ENCODE data around the gene SDK1. TPM values are rescaled to one million over a fixed set of nuclear protein-coding genes. Genes with fewer than 3 reads are reported as not detected.

SDK1 gene
- total and polyA plus RNA-seq, 4 donors = 0.12 to 0.47 (median 0.36) TPM

DNA sequence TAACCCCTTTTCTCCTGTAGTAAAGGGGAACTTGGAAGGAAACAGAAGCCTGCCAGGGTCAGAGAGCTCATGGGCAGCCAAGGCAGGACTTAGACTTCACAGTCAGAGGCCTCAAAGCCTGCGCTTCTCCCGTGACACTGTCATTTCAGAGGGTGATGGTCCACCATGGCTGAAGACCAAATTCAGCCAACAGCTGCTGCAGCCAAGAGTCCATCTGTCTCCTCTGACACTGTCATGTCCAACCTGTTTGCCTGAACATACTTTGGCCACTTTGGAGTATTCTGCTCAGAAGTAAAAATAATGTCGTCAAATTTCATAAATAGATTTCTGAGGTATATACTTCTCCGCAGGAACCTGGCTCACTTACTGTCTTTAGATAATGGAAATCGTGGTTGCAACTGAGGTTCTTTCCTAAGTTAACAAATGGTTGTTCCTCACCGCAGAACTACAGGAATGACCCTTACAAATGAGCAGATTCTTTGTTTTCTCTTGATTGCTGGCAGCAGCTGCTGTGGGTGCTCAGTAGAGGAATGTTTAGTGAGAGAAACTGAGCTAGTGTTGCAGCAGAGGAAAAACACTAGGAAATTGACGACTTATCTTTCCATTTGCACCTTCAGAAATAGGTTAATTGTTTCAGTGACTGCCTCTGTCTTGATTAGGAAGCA, 626.5 kb downstream of the SDK1 start (continued):
- TF ChIP-seq, protein P1, sequence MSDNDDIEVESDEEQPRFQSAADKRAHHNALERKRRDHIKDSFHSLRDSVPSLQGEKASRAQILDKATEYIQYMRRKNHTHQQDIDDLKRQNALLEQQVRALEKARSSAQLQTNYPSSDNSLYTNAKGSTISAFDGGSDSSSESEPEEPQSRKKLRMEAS (IDR thresholded peaks at IDR 0.05) = no peak
- TF ChIP-seq HNF4G (IDR thresholded peaks at IDR 0.05) (no peak), HNF4A (conservative IDR thresholded peaks at IDR 0.05) (no peak), TAF1 (conservative IDR thresholded peaks at IDR 0.05) (no peak), SP1 (IDR thresholded peaks at IDR 0.05) (no peak), RXRA (IDR thresholded peaks at IDR 0.05) (no peak), FOXA1 (IDR thresholded peaks at IDR 0.05) (no peak)
- TF ChIP-seq, protein P2, sequence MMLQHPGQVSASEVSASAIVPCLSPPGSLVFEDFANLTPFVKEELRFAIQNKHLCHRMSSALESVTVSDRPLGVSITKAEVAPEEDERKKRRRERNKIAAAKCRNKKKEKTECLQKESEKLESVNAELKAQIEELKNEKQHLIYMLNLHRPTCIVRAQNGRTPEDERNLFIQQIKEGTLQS (IDR thresholded peaks at IDR 0.05) = no peak

DNA sequence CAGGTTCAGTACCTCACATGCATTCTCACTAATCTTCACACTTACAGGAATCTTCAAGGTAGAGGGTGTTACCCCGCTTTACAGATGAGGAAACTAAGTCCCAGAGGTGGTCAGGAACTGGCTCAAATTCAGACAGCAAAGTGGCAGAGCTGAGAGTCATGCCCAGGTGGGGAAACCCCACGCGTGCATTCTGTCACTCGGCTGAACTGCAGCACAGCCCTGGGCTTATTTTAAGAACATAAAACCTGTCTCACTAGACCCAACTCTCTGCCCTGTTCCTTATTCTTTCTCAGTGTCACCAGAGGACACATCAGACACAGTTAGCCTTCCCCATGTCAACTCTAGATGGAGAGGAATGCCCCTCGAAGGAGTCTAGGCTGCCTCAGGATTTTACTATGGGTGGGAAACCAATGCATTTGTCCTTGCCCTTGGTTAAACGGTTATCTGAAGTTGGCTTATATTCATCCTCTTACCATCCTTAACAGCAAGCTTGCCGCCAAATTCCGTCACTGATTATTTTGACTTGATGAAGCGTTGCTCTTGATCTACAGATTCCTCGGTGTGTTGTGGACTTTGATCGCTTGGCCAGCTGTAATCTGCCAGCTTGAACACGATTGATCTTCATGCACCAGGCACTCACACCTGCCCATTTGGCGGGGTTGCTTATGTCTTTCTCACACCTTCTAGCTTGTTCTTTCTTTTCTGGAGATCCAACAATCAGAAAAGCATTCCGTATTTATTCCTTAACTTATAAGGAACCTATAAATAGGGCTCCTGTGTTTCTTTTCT, 627.9 kb downstream of the SDK1 start:
- WGBS = 74% methylated on average over 14 of the region's 14 CpGs
- Histone ChIP-seq H3K36me3 (ENCODE audit: control insufficient read depth in 4 of 4, insufficient read depth in 3 of 4, low read depth in 1 of 4, low read length in 3 of 4) (no peaks in the 10 kb centered on the region), H3K4me3 (ENCODE audit: low read depth in 1 of 3, low read length in 3 of 3) (no peak overlapping the region), H3K4me1 (ENCODE audit: control insufficient read depth in 4 of 4, insufficient read depth in 4 of 4, low read length in 3 of 4) (no peaks in the 10 kb centered on the region), H3K27me3 (ENCODE audit: control insufficient read depth in 4 of 4, insufficient read depth in 4 of 4, low read length in 3 of 4) (no peaks in the 10 kb centered on the region), H3K9me3 (ENCODE audit: control insufficient read depth in 4 of 4, low read length in 3 of 4) (no peaks in the 10 kb centered on the region), H3K9ac (ENCODE audit: low read depth in 1 of 2, low read length in 2 of 2) (no peak overlapping the region), H3K27ac (ENCODE audit: low read depth in 1 of 2, low read length in 2 of 2) (no peak overlapping the region)
- TF ChIP-seq SP1 (IDR thresholded peaks at IDR 0.05) = no peak
- no peak for TF ChIP-seq NR2F2 (IDR thresholded peaks at IDR 0.05)
- TF ChIP-seq, protein P3, sequence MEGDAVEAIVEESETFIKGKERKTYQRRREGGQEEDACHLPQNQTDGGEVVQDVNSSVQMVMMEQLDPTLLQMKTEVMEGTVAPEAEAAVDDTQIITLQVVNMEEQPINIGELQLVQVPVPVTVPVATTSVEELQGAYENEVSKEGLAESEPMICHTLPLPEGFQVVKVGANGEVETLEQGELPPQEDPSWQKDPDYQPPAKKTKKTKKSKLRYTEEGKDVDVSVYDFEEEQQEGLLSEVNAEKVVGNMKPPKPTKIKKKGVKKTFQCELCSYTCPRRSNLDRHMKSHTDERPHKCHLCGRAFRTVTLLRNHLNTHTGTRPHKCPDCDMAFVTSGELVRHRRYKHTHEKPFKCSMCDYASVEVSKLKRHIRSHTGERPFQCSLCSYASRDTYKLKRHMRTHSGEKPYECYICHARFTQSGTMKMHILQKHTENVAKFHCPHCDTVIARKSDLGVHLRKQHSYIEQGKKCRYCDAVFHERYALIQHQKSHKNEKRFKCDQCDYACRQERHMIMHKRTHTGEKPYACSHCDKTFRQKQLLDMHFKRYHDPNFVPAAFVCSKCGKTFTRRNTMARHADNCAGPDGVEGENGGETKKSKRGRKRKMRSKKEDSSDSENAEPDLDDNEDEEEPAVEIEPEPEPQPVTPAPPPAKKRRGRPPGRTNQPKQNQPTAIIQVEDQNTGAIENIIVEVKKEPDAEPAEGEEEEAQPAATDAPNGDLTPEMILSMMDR (IDR thresholded peaks at IDR 0.05; ENCODE audit: low read depth, low read length, missing input control) = no peak
- no peak for TF ChIP-seq YY1 (IDR thresholded peaks at IDR 0.05)
- peak; percentile 8 to 10 for TF ChIP-seq HNF4A (conservative IDR thresholded peaks at IDR 0.05)
- TF ChIP-seq FOXA1 (IDR thresholded peaks at IDR 0.05) = no peak
- no peak for TF ChIP-seq RXRA (IDR thresholded peaks at IDR 0.05)
- no peak for TF ChIP-seq TAF1 (conservative IDR thresholded peaks at IDR 0.05)
- TF ChIP-seq FOXA2 (IDR thresholded peaks at IDR 0.05) = no peak
- DNase-seq (ENCODE audit: low spot score) = no peak

DNA sequence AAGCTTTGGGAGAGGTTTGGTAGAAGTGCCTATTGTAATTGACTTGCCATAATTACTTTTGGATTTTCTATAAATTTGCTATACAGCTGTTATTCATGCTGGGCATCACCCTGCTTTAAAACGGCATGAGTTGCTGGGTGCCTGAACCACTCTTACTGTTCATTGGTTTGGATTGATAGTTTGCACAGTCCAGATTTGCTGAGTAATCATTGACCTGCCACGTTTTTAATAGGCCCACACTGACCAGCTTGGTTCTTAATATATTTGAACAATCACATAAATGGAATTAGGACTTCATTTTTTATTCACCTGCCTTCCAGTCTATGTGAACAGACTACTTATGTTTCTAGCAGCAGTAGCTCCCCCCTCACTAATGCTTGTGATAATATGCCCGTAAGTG, 630.8 kb downstream of the SDK1 start:
- 64% methylated on average over 3 of the region's 3 CpGs for WGBS
- no peak overlapping the region for H3K27ac ChIP-seq (ENCODE audit: low read depth in 1 of 2, low read length in 2 of 2)
- no peak overlapping the region for H3K4me3 ChIP-seq (ENCODE audit: low read depth in 1 of 3, low read length in 3 of 3)
- TF ChIP-seq, protein P1 (IDR thresholded peaks at IDR 0.05) = no peak
- TF ChIP-seq HNF4A (conservative IDR thresholded peaks at IDR 0.05) = no peak
- H3K36me3 ChIP-seq (ENCODE audit: control insufficient read depth in 4 of 4, insufficient read depth in 3 of 4, low read depth in 1 of 4, low read length in 3 of 4) = no peaks in the 10 kb centered on the region
- peaks cover 2 to 6% (median 4%) of the 10 kb centered on the region in 4 donors for H3K9me3 ChIP-seq (ENCODE audit: control insufficient read depth in 4 of 4, low read length in 3 of 4)
- H3K4me1 ChIP-seq (ENCODE audit: control insufficient read depth in 4 of 4, insufficient read depth in 4 of 4, low read length in 3 of 4) = no peaks in the 10 kb centered on the region
- no peak overlapping the region for H3K9ac ChIP-seq (ENCODE audit: low read depth in 1 of 2, low read length in 2 of 2)
- no peak for DNase-seq (ENCODE audit: low spot score)
- peaks cover 0 to 3% (median 0%) of the 10 kb centered on the region in 4 donors for H3K27me3 ChIP-seq (ENCODE audit: control insufficient read depth in 4 of 4, insufficient read depth in 4 of 4, low read length in 3 of 4)

All from liver (tissue), 9 donors.